ENCODE results near the gene MUC6.

MUC6 gene

GRCh38 chr11:1071571-1072115 is 35.1 kb upstream of the MUC6 start:
- ChIA-PET POLR2A (no interaction called here), CTCF (no interaction called here)
- no peak for DNase-seq
- peaks cover 0 to 8% (median 3%) of the 10 kb centered on the region in 5 experiments for H3K27me3 ChIP-seq (replicated peaks in 2 of 5; ENCODE audit: control insufficient read depth in 4 of 5, insufficient read depth in 5 of 5, low read length in 4 of 5)
- peaks cover 0 to 10% (median 5%) of the 10 kb centered on the region in 4 experiments for H3K4me1 ChIP-seq (ENCODE audit: control extremely low read depth in 1 of 4, control insufficient read depth in 4 of 4, insufficient read depth in 4 of 4, low read length in 3 of 4)
- no peaks in the 10 kb centered on the region for H3K9me3 ChIP-seq (ENCODE audit: control extremely low read depth in 1 of 5, control insufficient read depth in 4 of 5, insufficient read depth in 2 of 5, low read depth in 1 of 5, low read length in 4 of 5)
- H3K36me3 ChIP-seq (ENCODE audit: control insufficient read depth in 4 of 4, insufficient read depth in 4 of 4, low read length in 3 of 4) = no peaks in the 10 kb centered on the region
- 97% methylated on average over 18 of the region's 21 CpGs for WGBS (ENCODE audit: insufficient coverage)
- no peak overlapping the region for H3K27ac ChIP-seq (ENCODE audit: insufficient read depth in 1 of 2, low read depth in 1 of 2, low read length in 2 of 2, poor library complexity in 1 of 2, severe bottlenecking in 2 of 2)
- H3K4me3 ChIP-seq (ENCODE audit: control insufficient read depth in 1 of 7, extremely low read depth in 1 of 7, insufficient read depth in 4 of 7, low read depth in 2 of 7, low read length in 6 of 7) = no peak overlapping the region

GRCh38 chr11:1070594-1071462 is 34.3 kb upstream of the MUC6 start:
- Histone ChIP-seq H3K36me3 (ENCODE audit: control insufficient read depth in 4 of 4, insufficient read depth in 4 of 4, low read length in 3 of 4) (no peaks in the 10 kb centered on the region), H3K4me3 (ENCODE audit: control insufficient read depth in 1 of 7, extremely low read depth in 1 of 7, insufficient read depth in 4 of 7, low read depth in 2 of 7, low read length in 6 of 7) (no peak overlapping the region), H3K9me3 (ENCODE audit: control extremely low read depth in 1 of 5, control insufficient read depth in 4 of 5, insufficient read depth in 2 of 5, low read depth in 1 of 5, low read length in 4 of 5) (no peaks in the 10 kb centered on the region), H3K27me3 (replicated peaks in 2 of 5; ENCODE audit: control insufficient read depth in 4 of 5, insufficient read depth in 5 of 5, low read length in 4 of 5) (peaks cover 0 to 8% (median 3%) of the 10 kb centered on the region in 5 experiments), H3K4me1 (ENCODE audit: control extremely low read depth in 1 of 4, control insufficient read depth in 4 of 4, insufficient read depth in 4 of 4, low read length in 3 of 4) (peaks cover 0 to 10% (median 5%) of the 10 kb centered on the region in 4 experiments), H3K27ac (ENCODE audit: insufficient read depth in 1 of 2, low read depth in 1 of 2, low read length in 2 of 2, poor library complexity in 1 of 2, severe bottlenecking in 2 of 2) (no peak overlapping the region)
- WGBS (ENCODE audit: insufficient coverage) = 84% methylated on average over 9 of the region's 9 CpGs
- CTCF ChIA-PET = no interaction called here
- no peak for DNase-seq
- POLR2A ChIA-PET = no interaction called here

GRCh38 chr11:1069740-1070139 is 33.2 kb upstream of the MUC6 start:
- ChIA-PET POLR2A (no interaction called here), CTCF (no interaction called here)

GRCh38 chr11:1067812-1068496 is 31.4 kb upstream of the MUC6 start:
- Histone ChIP-seq H3K9me3 (ENCODE audit: control extremely low read depth in 1 of 5, control insufficient read depth in 4 of 5, insufficient read depth in 2 of 5, low read depth in 1 of 5, low read length in 4 of 5) (no peaks in the 10 kb centered on the region), H3K4me3 (ENCODE audit: control insufficient read depth in 1 of 7, extremely low read depth in 1 of 7, insufficient read depth in 4 of 7, low read depth in 2 of 7, low read length in 6 of 7) (no peak overlapping the region), H3K36me3 (ENCODE audit: control insufficient read depth in 4 of 4, insufficient read depth in 4 of 4, low read length in 3 of 4) (no peaks in the 10 kb centered on the region), H3K27me3 (replicated peaks in 2 of 5; ENCODE audit: control insufficient read depth in 4 of 5, insufficient read depth in 5 of 5, low read length in 4 of 5) (peaks cover 0 to 8% (median 3%) of the 10 kb centered on the region in 5 experiments), H3K4me1 (ENCODE audit: control extremely low read depth in 1 of 4, control insufficient read depth in 4 of 4, insufficient read depth in 4 of 4, low read length in 3 of 4) (peaks cover 0 to 4% (median 0%) of the 10 kb centered on the region in 4 experiments), H3K27ac (ENCODE audit: insufficient read depth in 1 of 2, low read depth in 1 of 2, low read length in 2 of 2, poor library complexity in 1 of 2, severe bottlenecking in 2 of 2) (no peak overlapping the region)
- ChIA-PET POLR2A (no interaction called here), CTCF (no interaction called here)
- 87% methylated on average over 5 of the region's 8 CpGs for WGBS (ENCODE audit: insufficient coverage)
- DNase-seq = no peak

More at GRCh38 chr11:1069740-1070139, 33.2 kb upstream of the MUC6 start:
- no peak overlapping the region for H3K4me3 ChIP-seq (ENCODE audit: control insufficient read depth in 1 of 7, extremely low read depth in 1 of 7, insufficient read depth in 4 of 7, low read depth in 2 of 7, low read length in 6 of 7)
- no peak overlapping the region for H3K27ac ChIP-seq (ENCODE audit: insufficient read depth in 1 of 2, low read depth in 1 of 2, low read length in 2 of 2, poor library complexity in 1 of 2, severe bottlenecking in 2 of 2)
- H3K9me3 ChIP-seq (ENCODE audit: control extremely low read depth in 1 of 5, control insufficient read depth in 4 of 5, insufficient read depth in 2 of 5, low read depth in 1 of 5, low read length in 4 of 5) = no peaks in the 10 kb centered on the region
- H3K4me1 ChIP-seq (ENCODE audit: control extremely low read depth in 1 of 4, control insufficient read depth in 4 of 4, insufficient read depth in 4 of 4, low read length in 3 of 4) = peaks cover 0 to 10% (median 5%) of the 10 kb centered on the region in 4 experiments
- H3K27me3 ChIP-seq (replicated peaks in 2 of 5; ENCODE audit: control insufficient read depth in 4 of 5, insufficient read depth in 5 of 5, low read length in 4 of 5) = peaks cover 0 to 8% (median 3%) of the 10 kb centered on the region in 5 experiments
- no peak for DNase-seq
- H3K36me3 ChIP-seq (ENCODE audit: control insufficient read depth in 4 of 4, insufficient read depth in 4 of 4, low read length in 3 of 4) = no peaks in the 10 kb centered on the region

- CTCF ChIA-PET = no interaction called here
- Histone ChIP-seq H3K36me3 (ENCODE audit: control insufficient read depth in 4 of 4, insufficient read depth in 4 of 4, low read length in 3 of 4) (no peaks in the 10 kb centered on the region), H3K27ac (ENCODE audit: insufficient read depth in 1 of 2, low read depth in 1 of 2, low read length in 2 of 2, poor library complexity in 1 of 2, severe bottlenecking in 2 of 2) (no peak overlapping the region), H3K4me3 (ENCODE audit: control insufficient read depth in 1 of 7, extremely low read depth in 1 of 7, insufficient read depth in 4 of 7, low read depth in 2 of 7, low read length in 6 of 7) (no peak overlapping the region), H3K27me3 (replicated peaks in 2 of 5; ENCODE audit: control insufficient read depth in 4 of 5, insufficient read depth in 5 of 5, low read length in 4 of 5) (peaks cover 0 to 17% (median 7%) of the 10 kb centered on the region in 5 experiments), H3K9me3 (ENCODE audit: control extremely low read depth in 1 of 5, control insufficient read depth in 4 of 5, insufficient read depth in 2 of 5, low read depth in 1 of 5, low read length in 4 of 5) (peaks cover 0 to 7% (median 4%) of the 10 kb centered on the region in 5 experiments), H3K4me1 (ENCODE audit: control extremely low read depth in 1 of 4, control insufficient read depth in 4 of 4, insufficient read depth in 4 of 4, low read length in 3 of 4) (peaks cover 0 to 3% (median 0%) of the 10 kb centered on the region in 4 experiments)
- DNase-seq = peak; percentile 14 to 59 (median 42)
- WGBS (ENCODE audit: insufficient coverage) = 13% methylated on average over 1 of the region's 3 CpGs
- POLR2A ChIA-PET = no interaction called here
These were observed 27.6 kb upstream of the MUC6 start for GRCh38 chr11:1064167-1064566.

GRCh38 chr11:1062075-1062820 is 25.7 kb upstream of the MUC6 start:
- POLR2A ChIA-PET = no interaction called here
- H3K9me3 ChIP-seq (ENCODE audit: control extremely low read depth in 1 of 5, control insufficient read depth in 4 of 5, insufficient read depth in 2 of 5, low read depth in 1 of 5, low read length in 4 of 5) = peaks cover 0 to 7% (median 4%) of the 10 kb centered on the region in 5 experiments
- no peak for DNase-seq
- no peak overlapping the region for H3K27ac ChIP-seq (ENCODE audit: insufficient read depth in 1 of 2, low read depth in 1 of 2, low read length in 2 of 2, poor library complexity in 1 of 2, severe bottlenecking in 2 of 2)
- CTCF ChIA-PET = interaction anchor here (0.9 kb wide), 2 partner anchors 12 to 211 kb away, joined by 3 read pairs; no protein-coding TSS in a partner anchor
- H3K4me1 ChIP-seq (ENCODE audit: control extremely low read depth in 1 of 4, control insufficient read depth in 4 of 4, insufficient read depth in 4 of 4, low read length in 3 of 4) = peaks cover 0 to 3% (median 0%) of the 10 kb centered on the region in 4 experiments
- H3K36me3 ChIP-seq (ENCODE audit: control insufficient read depth in 4 of 4, insufficient read depth in 4 of 4, low read length in 3 of 4) = no peaks in the 10 kb centered on the region
- H3K4me3 ChIP-seq (ENCODE audit: control insufficient read depth in 1 of 7, extremely low read depth in 1 of 7, insufficient read depth in 4 of 7, low read depth in 2 of 7, low read length in 6 of 7) = no peak overlapping the region
- 21% methylated on average over 5 of the region's 9 CpGs for WGBS (ENCODE audit: insufficient coverage)
- peaks cover 0 to 9% (median 7%) of the 10 kb centered on the region in 5 experiments for H3K27me3 ChIP-seq (replicated peaks in 2 of 5; ENCODE audit: control insufficient read depth in 4 of 5, insufficient read depth in 5 of 5, low read length in 4 of 5)

Data from common myeloid progenitor, CD34-positive (primary cell).